Ishikawa (cell line): Measurements from ENCODE around the gene SLC51B.

Experiments used
- YY1 ChIP-seq: IDR thresholded peaks from 2 replicates; pipeline ENCODE4 v1.6.1; 2012; ENCODE audit warnings: low read depth
- TF ChIP-seq, protein P1 (sequence below): IDR thresholded peaks from 2 replicates; pipeline ENCODE4 v1.6.1; 2012
- TF ChIP-seq, protein P2 (sequence below): IDR thresholded peaks from 2 replicates; pipeline ENCODE4 v1.6.1; 2012; ENCODE audit warnings: low read depth, mild to moderate bottlenecking

DNA sequence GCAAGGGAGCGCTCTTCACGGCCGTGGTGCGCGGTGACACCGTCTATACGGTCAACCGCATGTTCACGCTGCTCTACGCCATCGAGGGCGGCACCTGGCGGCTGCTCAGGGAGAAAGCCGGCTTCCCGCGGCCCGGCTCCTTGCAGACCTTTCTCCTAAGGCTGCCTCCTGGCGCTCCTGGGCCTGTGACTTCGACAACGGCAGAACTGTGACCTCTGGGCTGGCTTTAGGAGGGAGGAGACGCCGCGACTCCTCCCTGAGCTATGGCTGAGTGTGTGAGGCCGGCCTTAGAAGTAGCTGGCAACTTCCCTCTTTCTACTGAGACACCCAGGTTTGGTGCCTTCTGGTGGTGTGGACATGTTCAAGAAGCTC is 32.8 kb downstream of the SLC51B start:
- TF ChIP-seq, protein P1, sequence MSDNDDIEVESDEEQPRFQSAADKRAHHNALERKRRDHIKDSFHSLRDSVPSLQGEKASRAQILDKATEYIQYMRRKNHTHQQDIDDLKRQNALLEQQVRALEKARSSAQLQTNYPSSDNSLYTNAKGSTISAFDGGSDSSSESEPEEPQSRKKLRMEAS: no peak
- TF ChIP-seq, protein P2, sequence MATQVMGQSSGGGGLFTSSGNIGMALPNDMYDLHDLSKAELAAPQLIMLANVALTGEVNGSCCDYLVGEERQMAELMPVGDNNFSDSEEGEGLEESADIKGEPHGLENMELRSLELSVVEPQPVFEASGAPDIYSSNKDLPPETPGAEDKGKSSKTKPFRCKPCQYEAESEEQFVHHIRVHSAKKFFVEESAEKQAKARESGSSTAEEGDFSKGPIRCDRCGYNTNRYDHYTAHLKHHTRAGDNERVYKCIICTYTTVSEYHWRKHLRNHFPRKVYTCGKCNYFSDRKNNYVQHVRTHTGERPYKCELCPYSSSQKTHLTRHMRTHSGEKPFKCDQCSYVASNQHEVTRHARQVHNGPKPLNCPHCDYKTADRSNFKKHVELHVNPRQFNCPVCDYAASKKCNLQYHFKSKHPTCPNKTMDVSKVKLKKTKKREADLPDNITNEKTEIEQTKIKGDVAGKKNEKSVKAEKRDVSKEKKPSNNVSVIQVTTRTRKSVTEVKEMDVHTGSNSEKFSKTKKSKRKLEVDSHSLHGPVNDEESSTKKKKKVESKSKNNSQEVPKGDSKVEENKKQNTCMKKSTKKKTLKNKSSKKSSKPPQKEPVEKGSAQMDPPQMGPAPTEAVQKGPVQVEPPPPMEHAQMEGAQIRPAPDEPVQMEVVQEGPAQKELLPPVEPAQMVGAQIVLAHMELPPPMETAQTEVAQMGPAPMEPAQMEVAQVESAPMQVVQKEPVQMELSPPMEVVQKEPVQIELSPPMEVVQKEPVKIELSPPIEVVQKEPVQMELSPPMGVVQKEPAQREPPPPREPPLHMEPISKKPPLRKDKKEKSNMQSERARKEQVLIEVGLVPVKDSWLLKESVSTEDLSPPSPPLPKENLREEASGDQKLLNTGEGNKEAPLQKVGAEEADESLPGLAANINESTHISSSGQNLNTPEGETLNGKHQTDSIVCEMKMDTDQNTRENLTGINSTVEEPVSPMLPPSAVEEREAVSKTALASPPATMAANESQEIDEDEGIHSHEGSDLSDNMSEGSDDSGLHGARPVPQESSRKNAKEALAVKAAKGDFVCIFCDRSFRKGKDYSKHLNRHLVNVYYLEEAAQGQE: no peak
- no peak for TF ChIP-seq YY1
